Heart left ventricle (tissue), 16 donors: ENCODE results near the gene QSOX2. TPM values are rescaled to one million over a fixed set of nuclear protein-coding genes. Genes with fewer than 3 reads are reported as not detected.

Source experiments
- ATAC-seq, 4 donors: fragments of 200-7000 bp; cut with Tn5 transposase; one replicate each; pipeline ENCODE4 v1.9.1; 2020 to 2022; ENCODE audit warnings: moderate library complexity in 4 of 4, mild to moderate bottlenecking in 3 of 4, moderate number of reproducible peaks in 1 of 4
- DNase-seq, 5 donors: peaks; one replicate each; pipeline ENCODE4 v3.0.0-alpha.2; 2020
- H3K27ac ChIP-seq, 12 donors: fragments of 200-600 bp; sonication (generic) in 4 of 12; one replicate each; pipeline versions ENCODE4 v1.5.0 to v1.8.0; 2016 to 2022; ENCODE audit warnings: mild to moderate bottlenecking in 2 of 12
- H3K27me3 ChIP-seq, 9 donors: fragments of 200-600 bp; sonication (generic) in 2 of 9; one replicate each; pipeline versions ENCODE4 v1.5.1 to v1.8.0; 2016 to 2022; ENCODE audit warnings: mild to moderate bottlenecking in 3 of 9
- H3K36me3 ChIP-seq, 9 donors: fragments of 200-600 bp; sonication (generic) in 2 of 9; one replicate each; pipeline versions ENCODE4 v1.5.0 to v1.8.0; 2018 to 2022; ENCODE audit warnings: mild to moderate bottlenecking in 2 of 9
- H3K4me1 ChIP-seq, 12 donors: fragments of 200-600 bp; sonication (generic) in 4 of 12; one replicate each; pipeline versions ENCODE4 v1.5.0 to v1.8.0; 2016 to 2022; ENCODE audit warnings: mild to moderate bottlenecking in 3 of 12
- H3K4me3 ChIP-seq, 12 donors: fragments of 200-600 bp; sonication (generic) in 4 of 12; one replicate each; pipeline versions ENCODE4 v1.5.0 to v1.8.0; 2017 to 2022; ENCODE audit warnings: mild to moderate bottlenecking in 9 of 12, moderate library complexity in 4 of 12
- H3K9me3 ChIP-seq, 12 donors: fragments of 200-600 bp; sonication (generic) in 4 of 12; one replicate each; pipeline versions ENCODE4 v1.5.0 to v1.8.0; 2016 to 2022; ENCODE audit warnings: mild to moderate bottlenecking in 1 of 12
- POLR2A ChIP-seq, 2 donors: fragments of 450-650 bp; IDR thresholded peaks; one replicate each; pipeline ENCODE4 v1.6.1; 2017; ENCODE audit warnings: antibody characterized with exemption in 2 of 2, mild to moderate bottlenecking in 2 of 2, moderate library complexity in 2 of 2
- WGBS, 4 donors: extraction: QIAGEN DNeasy Blood & Tissue Kit in 2 of 4; methylation state at CpG; one replicate each; pipeline versions ENCODE4 v1.1.5 to v1.1.7; 2013 to 2018; 5-methylcytosine and 5-hydroxymethylcytosine counted together
- intact Hi-C, 10 donors: fragments of 100-400 bp; cut with DNase I; formaldehyde crosslinking; loops; one replicate each; pipeline versions ENCODE4 v1.11.1 to v1.14.2; 2022
- polyA plus RNA-seq, 2 donors: library from polyadenylated mRNA; stranded (reverse); fragments of 200-250 nt; gene quantifications; one replicate each; pipeline ENCODE4 v1.2.3, GENCODE V29; 2013
- total RNA-seq, 9 donors: library from RNA; depleted of rRNA in 2 of 9; stranded (reverse); fragments of >200 nt in 2 of 9; fragmentation: NEBNext Ultra II Directional in 3 of 9; extraction: Animal tissue kit (Norgen Biotek cat#: 25700) in 3 of 9; gene quantifications; one replicate each; pipeline versions ENCODE4 v1.1.0 to v1.2.4, GENCODE V29; 2016 to 2023
- TF ChIP-seq, protein P1 (sequence below), 12 donors: fragments of 200-600 bp; sonication (generic) in 4 of 12; IDR thresholded peaks; one replicate each; pipeline versions ENCODE4 v1.5.0 to v1.8.0; 2018 to 2022; ENCODE audit warnings: antibody characterized with exemption in 12 of 12, mild to moderate bottlenecking in 5 of 12
- donor health status: ischemic (EF 13 %, LVEDD 7.1; RV severe dilation, severe dysfunction).
- donor health status: healthy with polysubstance abuse.
- donor health status: DM: no; HTN: yes; CAD: no.
- donor health status: DM: no; HTN: no; CAD: no.
- donor health status: ischemic (EF 25% LVEDD 6.9; RV normal size, moderate dysfunction).
- donor health status: ischemic (EF 25% LVEDD 5.7; RV mildly dilated, moderate dysfunction).
- donor health status: healthy.
- donor health status: DM: yes; HTN: yes; CAD: no.
- donor health status: ischemic (EF 35%, LVEDD 5.7; RV mildly dilated, moderate dysfunction).
- donor health status: nonischemic (EF 11% LVEDD 7.7; RV severe dilation, severe dysfunction).
- donor health status: DM: yes; HTN: yes; CAD: no.
- donor health status: PGD.
- donor health status: ischemic (EF 29% LVEDD 5.4; RV normal size, mild dysfunction).
- donor health status: nonischemic (EF 23%, LVEDD 6.1; RV moderate dilation, normal function).

Gene QSOX2
- total and polyA plus RNA-seq, 11 donors, result 4.3 to 9.9 (median 5.9) TPM

DNA sequence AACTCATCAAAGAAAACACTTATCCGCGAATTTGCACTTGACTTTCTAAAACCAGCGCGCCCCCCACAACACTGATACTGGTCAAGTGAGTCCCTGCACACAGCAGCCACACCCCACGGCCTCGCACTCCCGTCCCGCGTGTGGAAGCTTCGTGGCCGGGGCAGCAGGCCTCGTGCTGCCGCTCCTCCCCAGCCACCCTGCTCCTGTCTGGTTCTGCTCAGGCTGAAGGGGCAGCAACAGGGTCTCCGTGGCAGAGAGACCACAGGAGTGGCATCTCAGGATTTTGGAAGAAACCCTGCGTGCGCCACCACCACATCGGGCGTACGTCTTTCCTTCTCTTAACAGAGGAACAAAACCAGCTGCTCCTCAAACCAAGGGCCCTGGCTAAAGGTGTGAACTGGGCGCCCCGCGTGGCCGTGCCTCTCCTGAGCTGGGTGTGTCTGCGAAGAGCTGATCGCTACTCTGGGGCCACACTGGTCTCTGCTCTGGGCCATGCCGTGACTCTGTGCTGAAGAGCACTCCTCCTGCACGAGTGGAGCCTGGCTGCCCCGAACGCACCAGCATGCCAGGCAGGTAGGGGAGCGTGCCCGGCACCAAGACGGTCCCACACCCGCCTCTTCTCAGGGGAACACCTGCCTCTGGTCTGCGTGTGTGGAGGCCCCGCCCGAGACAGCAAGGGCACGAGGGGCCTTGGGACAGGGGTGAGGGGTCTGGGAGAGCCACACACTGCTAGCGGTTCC lies 23.3 kb downstream of the QSOX2 start:
- H3K4me3 ChIP-seq, result no peak overlapping the region
- WGBS, 4 donors, result 96 to 98% (median 97%) methylated on average over 23 to 38 of the region's 38 CpGs
- no peaks in the 10 kb centered on the region for H3K4me1 ChIP-seq
- no peaks in the 10 kb centered on the region for H3K27me3 ChIP-seq
- DNase-seq, result no peak
- peaks cover 0 to 58% (median 45%) of the 10 kb centered on the region in 9 donors for H3K36me3 ChIP-seq
- H3K27ac ChIP-seq, result no peak overlapping the region
- no peaks in the 10 kb centered on the region for H3K9me3 ChIP-seq
- TF ChIP-seq, protein P1, sequence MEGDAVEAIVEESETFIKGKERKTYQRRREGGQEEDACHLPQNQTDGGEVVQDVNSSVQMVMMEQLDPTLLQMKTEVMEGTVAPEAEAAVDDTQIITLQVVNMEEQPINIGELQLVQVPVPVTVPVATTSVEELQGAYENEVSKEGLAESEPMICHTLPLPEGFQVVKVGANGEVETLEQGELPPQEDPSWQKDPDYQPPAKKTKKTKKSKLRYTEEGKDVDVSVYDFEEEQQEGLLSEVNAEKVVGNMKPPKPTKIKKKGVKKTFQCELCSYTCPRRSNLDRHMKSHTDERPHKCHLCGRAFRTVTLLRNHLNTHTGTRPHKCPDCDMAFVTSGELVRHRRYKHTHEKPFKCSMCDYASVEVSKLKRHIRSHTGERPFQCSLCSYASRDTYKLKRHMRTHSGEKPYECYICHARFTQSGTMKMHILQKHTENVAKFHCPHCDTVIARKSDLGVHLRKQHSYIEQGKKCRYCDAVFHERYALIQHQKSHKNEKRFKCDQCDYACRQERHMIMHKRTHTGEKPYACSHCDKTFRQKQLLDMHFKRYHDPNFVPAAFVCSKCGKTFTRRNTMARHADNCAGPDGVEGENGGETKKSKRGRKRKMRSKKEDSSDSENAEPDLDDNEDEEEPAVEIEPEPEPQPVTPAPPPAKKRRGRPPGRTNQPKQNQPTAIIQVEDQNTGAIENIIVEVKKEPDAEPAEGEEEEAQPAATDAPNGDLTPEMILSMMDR (IDR thresholded peaks at IDR 0.05), result no peak
- TF ChIP-seq POLR2A (IDR thresholded peaks at IDR 0.05), result no peak
- intact Hi-C loops, result no loop called here
- no peak for ATAC-seq

DNA sequence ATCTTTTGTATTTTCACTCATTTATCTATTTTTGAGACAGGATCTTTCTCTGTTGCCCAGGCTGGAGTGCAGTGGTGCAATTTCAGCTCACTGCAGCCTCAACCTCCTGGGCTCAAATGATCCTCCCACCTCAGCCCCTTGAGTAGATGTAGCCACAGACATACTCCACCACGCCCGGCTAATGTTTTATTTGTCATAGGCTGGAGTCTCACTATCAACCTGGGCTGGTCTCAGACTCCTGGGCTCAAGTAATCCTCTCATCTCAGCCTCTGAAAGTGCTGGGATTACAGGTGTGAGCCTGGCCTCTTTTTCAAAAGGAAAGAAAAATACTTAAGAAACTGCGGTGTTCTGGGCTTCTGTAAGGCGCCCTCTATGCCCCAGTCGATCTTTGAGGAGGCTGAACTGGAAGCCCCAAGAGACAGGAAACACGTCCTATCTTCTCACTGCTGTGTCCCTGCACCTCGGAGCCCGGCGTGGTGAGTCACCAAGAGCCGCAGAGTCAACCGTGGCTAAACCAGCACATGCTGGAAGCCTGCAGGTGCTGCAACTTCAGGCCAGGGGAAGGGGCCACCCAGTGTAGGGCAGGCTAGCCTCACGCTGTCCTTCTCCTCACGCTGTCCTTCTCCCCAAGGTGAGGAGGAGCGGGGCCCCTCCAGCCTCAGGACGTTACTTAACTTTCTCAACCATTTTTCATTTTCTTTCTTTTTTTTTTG lies 25.4 kb downstream of the QSOX2 start:
- Histone ChIP-seq H3K27me3 (no peaks in the 10 kb centered on the region), H3K4me3 (no peak overlapping the region), H3K36me3 (peaks cover 0 to 75% (median 58%) of the 10 kb centered on the region in 9 donors), H3K9me3 (no peaks in the 10 kb centered on the region), H3K27ac (no peak overlapping the region), H3K4me1 (no peaks in the 10 kb centered on the region)
- TF ChIP-seq, protein P1 (IDR thresholded peaks at IDR 0.05), result no peak
- no peak for TF ChIP-seq POLR2A (IDR thresholded peaks at IDR 0.05)
- 85 to 90% (median 88%) methylated on average over 15 of the region's 15 CpGs for WGBS, 4 donors
- DNase-seq (no peak), ATAC-seq (no peak)
- intact Hi-C loops, result no loop called here

DNA sequence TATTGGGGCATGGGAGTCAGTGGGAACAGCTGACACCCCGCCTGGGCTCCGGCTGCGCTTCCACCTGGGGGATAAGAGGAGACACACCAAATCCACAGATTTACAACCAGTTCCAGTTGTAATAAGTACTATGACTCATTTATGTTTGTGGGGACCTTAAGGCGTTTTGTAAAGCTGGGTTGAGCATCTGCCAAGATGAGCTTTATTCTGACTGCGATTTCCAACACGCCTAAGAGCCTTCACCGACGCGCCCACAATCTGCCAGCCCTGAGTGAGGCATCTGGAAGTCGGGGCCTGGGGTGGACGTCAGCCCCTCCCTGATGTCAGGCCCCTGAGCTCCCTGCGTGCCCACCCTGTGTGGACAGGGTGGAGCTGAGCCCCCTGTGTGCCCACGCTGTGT lies 26.3 kb downstream of the QSOX2 start:
- no peak overlapping the region for H3K4me3 ChIP-seq
- ATAC-seq (no peak), DNase-seq (no peak)
- intact Hi-C loops, result no loop called here
- H3K9me3 ChIP-seq, result peaks cover 0 to under 1% (median 0%) of the 10 kb centered on the region in 12 donors
- WGBS, 4 donors, result 89 to 99% (median 96%) methylated on average over 10 to 13 of the region's 13 CpGs
- H3K36me3 ChIP-seq, result peaks cover 0 to 82% (median 60%) of the 10 kb centered on the region in 9 donors
- H3K4me1 ChIP-seq, result no peaks in the 10 kb centered on the region
- H3K27ac ChIP-seq, result no peak overlapping the region
- TF ChIP-seq POLR2A (IDR thresholded peaks at IDR 0.05), result no peak
- TF ChIP-seq, protein P1 (IDR thresholded peaks at IDR 0.05), result no peak
- H3K27me3 ChIP-seq, result no peaks in the 10 kb centered on the region

DNA sequence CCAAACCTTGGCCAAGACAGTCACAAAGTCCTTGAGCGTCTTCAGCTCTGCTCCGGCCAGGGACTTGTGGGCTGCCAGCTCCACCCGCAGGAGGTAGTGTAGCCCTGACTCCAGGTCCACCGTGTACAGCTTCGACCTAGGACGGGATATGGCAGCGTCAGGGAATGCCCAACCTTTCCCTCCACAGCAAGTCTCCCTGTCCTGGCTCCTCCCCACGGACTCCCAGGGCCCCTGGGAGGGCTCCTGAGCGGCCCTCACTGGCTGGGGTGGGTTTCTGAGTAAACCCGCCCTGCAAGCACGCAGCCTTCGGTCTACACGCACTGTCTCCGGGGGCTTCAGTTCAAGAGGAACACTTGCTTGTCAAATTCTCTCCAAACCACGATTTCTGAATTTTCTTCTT lies 26.9 kb downstream of the QSOX2 start:
- peaks cover 0 to 82% (median 61%) of the 10 kb centered on the region in 9 donors for H3K36me3 ChIP-seq
- DNase-seq, result no peak
- TF ChIP-seq, protein P1 (IDR thresholded peaks at IDR 0.05), result no peak
- TF ChIP-seq POLR2A (IDR thresholded peaks at IDR 0.05), result no peak
- H3K4me1 ChIP-seq, result no peaks in the 10 kb centered on the region
- H3K4me3 ChIP-seq, result no peak overlapping the region
- WGBS, 4 donors, result 90 to 96% (median 93%) methylated on average over 15 of the region's 15 CpGs
- ATAC-seq, result no peak
- peaks cover 0 to 7% (median 0%) of the 10 kb centered on the region in 12 donors for H3K9me3 ChIP-seq
- no peaks in the 10 kb centered on the region for H3K27me3 ChIP-seq
- intact Hi-C loops, result no loop called here
- H3K27ac ChIP-seq, result no peak overlapping the region
